ENCODE results near the gene LRP1B.

DNA sequence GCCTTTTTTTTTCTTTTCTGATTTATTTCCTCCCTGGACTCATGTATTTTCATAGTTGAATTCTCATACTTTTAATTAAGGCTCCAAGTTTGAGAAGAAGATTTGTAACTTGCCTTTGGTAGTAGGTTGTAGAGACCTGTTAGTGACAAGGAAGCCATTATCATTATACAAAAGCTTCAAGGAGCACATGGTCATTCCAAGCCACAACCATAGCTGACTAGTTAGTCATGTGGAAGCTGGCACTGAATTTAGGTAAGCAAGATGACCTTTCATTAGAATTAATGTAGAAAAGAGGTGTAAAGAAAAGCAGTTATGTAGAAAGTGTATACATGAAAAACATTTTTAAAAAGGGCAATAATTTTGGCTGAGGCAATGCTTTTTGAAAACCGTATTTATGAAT, 89.7 kb downstream of the LRP1B start:
- TF ChIP-seq EZH2 (IDR thresholded peaks at IDR 0.05; ENCODE audit: insufficient read depth, poor library complexity, severe bottlenecking) (no peak), EZH2phosphoT487 (IDR thresholded peaks at IDR 0.05; ENCODE audit: insufficient read depth, low read depth) (no peak)
